Left ventricle myocardium inferior (tissue), 1 donor: ENCODE data around the gene BFSP2. TPM values are rescaled to one million over a fixed set of nuclear protein-coding genes. Genes with fewer than 3 reads are reported as not detected.

Experiments
- DNase-seq: peaks from one replicate; pipeline ENCODE4 v3.0.0-alpha.2; 2020
- H3K27ac ChIP-seq: fragments of 200-600 bp; replicated peaks from 2 replicates; pipeline ENCODE4 v1.8.0; 2021
- H3K27me3 ChIP-seq: fragments of 200-600 bp; 2 replicates; pipeline ENCODE4 v1.8.0; 2021; ENCODE audit warnings: low read depth
- H3K36me3 ChIP-seq: fragments of 200-600 bp; 2 replicates; pipeline ENCODE4 v1.8.0; 2021
- H3K4me1 ChIP-seq: fragments of 200-600 bp; 2 replicates; pipeline ENCODE4 v1.8.0; 2021
- H3K4me3 ChIP-seq: fragments of 200-600 bp; 2 replicates; pipeline ENCODE4 v1.8.0; 2021; ENCODE audit warnings: mild to moderate bottlenecking, moderate library complexity
- H3K9me3 ChIP-seq: fragments of 200-600 bp; replicated peaks from 2 replicates; pipeline ENCODE4 v1.8.0; 2021
- intact Hi-C: fragments of 100-400 bp; cut with micrococcal nuclease; formaldehyde crosslinking; loops from one replicate; pipeline ENCODE4 v1.11.0; 2022
- long read RNA-seq: library from polyadenylated mRNA; unstranded; transcript quantifications from one replicate; pipeline ENCODE4 v2.0.0, GENCODE V29; 2021
- total RNA-seq: library from RNA; stranded (reverse); fragmentation: NEBNext Ultra II Directional; extraction: Animal tissue kit (Norgen Biotek cat#: 25700); gene quantifications from one replicate; pipeline ENCODE4 v1.2.1, GENCODE V29; 2021
- TF ChIP-seq, protein P1 (sequence below): fragments of 200-600 bp; IDR thresholded peaks from 2 replicates; pipeline ENCODE4 v1.8.0; 2021; ENCODE audit warnings: antibody characterized with exemption, mild to moderate bottlenecking, borderline replicate concordance
- donor health status: DM: no; HTN: yes; CAD: no; lungs with severe emphysema.

BFSP2 gene, protein sequence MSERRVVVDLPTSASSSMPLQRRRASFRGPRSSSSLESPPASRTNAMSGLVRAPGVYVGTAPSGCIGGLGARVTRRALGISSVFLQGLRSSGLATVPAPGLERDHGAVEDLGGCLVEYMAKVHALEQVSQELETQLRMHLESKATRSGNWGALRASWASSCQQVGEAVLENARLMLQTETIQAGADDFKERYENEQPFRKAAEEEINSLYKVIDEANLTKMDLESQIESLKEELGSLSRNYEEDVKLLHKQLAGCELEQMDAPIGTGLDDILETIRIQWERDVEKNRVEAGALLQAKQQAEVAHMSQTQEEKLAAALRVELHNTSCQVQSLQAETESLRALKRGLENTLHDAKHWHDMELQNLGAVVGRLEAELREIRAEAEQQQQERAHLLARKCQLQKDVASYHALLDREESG
- total RNA-seq = not detected
- long read RNA-seq = 0 reads

DNA sequence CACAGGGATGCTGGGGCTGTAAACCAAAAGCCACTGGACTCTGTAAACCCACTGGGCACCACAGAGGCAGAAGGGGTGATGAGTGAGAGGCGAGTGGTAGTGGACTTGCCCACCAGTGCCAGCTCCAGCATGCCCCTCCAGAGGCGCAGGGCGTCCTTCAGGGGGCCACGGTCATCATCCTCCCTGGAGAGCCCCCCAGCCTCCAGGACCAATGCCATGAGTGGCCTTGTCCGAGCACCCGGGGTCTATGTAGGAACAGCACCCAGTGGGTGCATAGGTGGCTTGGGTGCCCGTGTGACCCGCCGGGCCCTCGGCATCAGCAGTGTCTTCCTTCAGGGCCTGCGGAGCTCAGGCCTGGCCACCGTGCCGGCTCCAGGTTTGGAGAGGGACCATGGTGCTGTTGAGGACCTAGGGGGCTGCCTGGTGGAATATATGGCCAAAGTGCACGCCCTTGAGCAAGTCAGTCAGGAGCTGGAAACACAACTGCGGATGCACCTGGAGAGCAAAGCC, at the start of gene BFSP2:
BFSP2 (plus strand) TSS at position 51 of the 510 bp plus-strand sequence; CDS start at position 79, 28 bp downstream.
- H3K36me3 ChIP-seq = no peaks in the 10 kb centered on the region
- intact Hi-C loops = no loop called here
- no peaks in the 10 kb centered on the region for H3K4me1 ChIP-seq
- H3K27me3 ChIP-seq = no peaks in the 10 kb centered on the region
- TF ChIP-seq, protein P1, sequence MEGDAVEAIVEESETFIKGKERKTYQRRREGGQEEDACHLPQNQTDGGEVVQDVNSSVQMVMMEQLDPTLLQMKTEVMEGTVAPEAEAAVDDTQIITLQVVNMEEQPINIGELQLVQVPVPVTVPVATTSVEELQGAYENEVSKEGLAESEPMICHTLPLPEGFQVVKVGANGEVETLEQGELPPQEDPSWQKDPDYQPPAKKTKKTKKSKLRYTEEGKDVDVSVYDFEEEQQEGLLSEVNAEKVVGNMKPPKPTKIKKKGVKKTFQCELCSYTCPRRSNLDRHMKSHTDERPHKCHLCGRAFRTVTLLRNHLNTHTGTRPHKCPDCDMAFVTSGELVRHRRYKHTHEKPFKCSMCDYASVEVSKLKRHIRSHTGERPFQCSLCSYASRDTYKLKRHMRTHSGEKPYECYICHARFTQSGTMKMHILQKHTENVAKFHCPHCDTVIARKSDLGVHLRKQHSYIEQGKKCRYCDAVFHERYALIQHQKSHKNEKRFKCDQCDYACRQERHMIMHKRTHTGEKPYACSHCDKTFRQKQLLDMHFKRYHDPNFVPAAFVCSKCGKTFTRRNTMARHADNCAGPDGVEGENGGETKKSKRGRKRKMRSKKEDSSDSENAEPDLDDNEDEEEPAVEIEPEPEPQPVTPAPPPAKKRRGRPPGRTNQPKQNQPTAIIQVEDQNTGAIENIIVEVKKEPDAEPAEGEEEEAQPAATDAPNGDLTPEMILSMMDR = no peak
- no peak for DNase-seq
- no peaks in the 10 kb centered on the region for H3K9me3 ChIP-seq
- H3K27ac ChIP-seq = no peak within 1 kb of the TSS
- H3K4me3 ChIP-seq = no peak within 1 kb of the TSS

DNA sequence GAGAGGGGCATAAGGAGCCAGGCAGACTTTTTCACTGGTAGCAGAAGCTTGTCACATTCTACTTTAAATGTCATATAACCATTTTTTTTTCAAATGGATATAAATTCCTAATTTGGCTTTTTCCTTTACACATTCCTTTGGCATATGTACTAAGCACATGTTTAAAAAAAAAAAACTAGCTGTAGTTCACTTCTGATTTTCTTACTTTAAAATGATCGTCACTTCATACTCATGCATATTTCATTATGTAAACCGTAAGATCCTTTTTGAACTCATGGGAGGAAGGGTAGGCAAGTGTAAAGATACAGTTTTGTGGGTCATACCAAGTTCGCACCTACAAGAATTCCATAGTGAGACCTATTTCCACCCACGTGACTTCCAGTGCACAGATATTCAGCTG, 45.1 kb upstream of the BFSP2 start:
- H3K4me3 ChIP-seq = no peak overlapping the region
- no peaks in the 10 kb centered on the region for H3K36me3 ChIP-seq
- no peak overlapping the region for H3K27ac ChIP-seq
- peaks cover 18% of the 10 kb centered on the region for H3K9me3 ChIP-seq
- DNase-seq = no peak
- H3K27me3 ChIP-seq = no peaks in the 10 kb centered on the region
- TF ChIP-seq, protein P1 = no peak
- no peaks in the 10 kb centered on the region for H3K4me1 ChIP-seq
- intact Hi-C loops = no loop called here

DNA sequence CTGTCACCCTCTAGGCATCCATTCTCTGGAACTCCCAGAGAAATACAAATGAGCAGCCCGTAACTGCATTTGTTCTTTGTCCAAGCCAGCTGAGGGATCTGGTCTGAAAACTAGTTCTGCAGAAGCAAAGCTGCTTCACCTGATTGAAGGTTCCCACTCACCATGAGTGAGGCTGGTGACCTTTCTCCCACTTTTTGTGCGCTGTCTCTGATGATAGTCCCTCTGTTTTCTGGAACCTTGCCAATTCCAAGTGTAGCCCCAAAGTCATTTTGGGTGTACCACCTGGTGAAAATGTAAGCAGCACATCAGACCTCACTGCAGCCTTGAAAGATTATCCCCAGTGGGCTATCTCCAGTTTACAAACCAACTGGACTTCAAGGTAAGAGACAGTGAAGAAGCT, 39.4 kb upstream of the BFSP2 start:
- DNase-seq = no peak
- intact Hi-C loops = no loop called here
- H3K4me1 ChIP-seq = no peaks in the 10 kb centered on the region
- no peak overlapping the region for H3K27ac ChIP-seq
- H3K27me3 ChIP-seq = no peaks in the 10 kb centered on the region
- H3K4me3 ChIP-seq = no peak overlapping the region
- TF ChIP-seq, protein P1 = no peak
- H3K9me3 ChIP-seq = peaks cover 14% of the 10 kb centered on the region
- no peaks in the 10 kb centered on the region for H3K36me3 ChIP-seq

DNA sequence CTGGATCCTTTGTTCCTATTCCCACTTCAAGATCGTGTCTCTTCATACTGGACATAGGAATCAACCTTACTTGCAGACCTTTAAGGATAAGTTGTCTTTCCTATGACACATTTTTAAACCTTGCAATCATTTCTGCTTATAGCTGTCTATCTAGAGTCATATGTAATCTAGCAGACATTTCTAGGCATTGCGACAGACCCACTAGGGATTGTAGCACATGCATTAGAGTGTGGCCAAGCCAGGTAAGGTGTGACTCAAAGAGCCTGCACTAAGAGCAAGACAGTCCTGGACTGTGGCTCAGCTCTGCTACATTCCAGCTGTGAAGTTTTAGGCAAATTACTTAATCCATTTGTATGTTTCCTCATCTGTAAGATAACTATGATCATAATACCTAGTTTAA, 38.8 kb upstream of the BFSP2 start:
- TF ChIP-seq, protein P1 = no peak
- no peak overlapping the region for H3K27ac ChIP-seq
- H3K36me3 ChIP-seq = no peaks in the 10 kb centered on the region
- DNase-seq = no peak
- H3K9me3 ChIP-seq = peaks cover 9% of the 10 kb centered on the region
- H3K4me3 ChIP-seq = no peak overlapping the region
- no peaks in the 10 kb centered on the region for H3K27me3 ChIP-seq
- intact Hi-C loops = no loop called here
- no peaks in the 10 kb centered on the region for H3K4me1 ChIP-seq

DNA sequence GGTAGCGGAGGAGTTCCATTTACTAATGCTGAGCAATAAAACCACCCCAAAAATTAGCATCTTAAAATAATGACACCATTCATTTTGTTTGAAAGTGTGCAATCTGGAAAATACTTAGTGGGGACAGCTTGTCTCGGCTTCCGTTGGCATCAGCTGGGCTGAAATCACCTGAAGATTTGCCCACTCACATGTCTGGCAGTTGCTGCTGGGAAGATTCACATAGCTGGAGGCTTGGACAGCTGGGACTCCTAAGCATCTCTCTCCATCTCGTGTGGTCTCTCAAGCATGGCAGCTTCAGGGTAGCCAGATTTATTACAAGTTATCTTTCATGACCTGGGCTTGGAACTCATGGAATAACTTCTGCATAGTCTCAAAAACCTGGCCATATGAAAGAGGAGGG, 38.4 kb upstream of the BFSP2 start:
- H3K9me3 ChIP-seq = peaks cover 4% of the 10 kb centered on the region
- H3K27me3 ChIP-seq = no peaks in the 10 kb centered on the region
- DNase-seq = no peak
- intact Hi-C loops = no loop called here
- H3K4me3 ChIP-seq = no peak overlapping the region
- no peaks in the 10 kb centered on the region for H3K36me3 ChIP-seq
- TF ChIP-seq, protein P1 = no peak
- no peaks in the 10 kb centered on the region for H3K4me1 ChIP-seq
- no peak overlapping the region for H3K27ac ChIP-seq
